AG10803 (cell line): Measurements from ENCODE around the gene SLC9A3.

Source experiments
- DNase-seq: peaks from one replicate; pipeline ENCODE4 v3.0.0; 2010; ENCODE audit warnings: low read depth
- H3K4me3 ChIP-seq: 2 replicates; pipeline ENCODE4 v1.5.1; 2011; ENCODE audit warnings: mild to moderate bottlenecking, low read length, control low read depth
- TF ChIP-seq, protein P1 (sequence below): conservative IDR thresholded peaks from 2 replicates; pipeline ENCODE4 v1.5.1; 2011; ENCODE audit warnings: mild to moderate bottlenecking, low read length, control low read depth, inconsistent platforms

SLC9A3 gene

DNA sequence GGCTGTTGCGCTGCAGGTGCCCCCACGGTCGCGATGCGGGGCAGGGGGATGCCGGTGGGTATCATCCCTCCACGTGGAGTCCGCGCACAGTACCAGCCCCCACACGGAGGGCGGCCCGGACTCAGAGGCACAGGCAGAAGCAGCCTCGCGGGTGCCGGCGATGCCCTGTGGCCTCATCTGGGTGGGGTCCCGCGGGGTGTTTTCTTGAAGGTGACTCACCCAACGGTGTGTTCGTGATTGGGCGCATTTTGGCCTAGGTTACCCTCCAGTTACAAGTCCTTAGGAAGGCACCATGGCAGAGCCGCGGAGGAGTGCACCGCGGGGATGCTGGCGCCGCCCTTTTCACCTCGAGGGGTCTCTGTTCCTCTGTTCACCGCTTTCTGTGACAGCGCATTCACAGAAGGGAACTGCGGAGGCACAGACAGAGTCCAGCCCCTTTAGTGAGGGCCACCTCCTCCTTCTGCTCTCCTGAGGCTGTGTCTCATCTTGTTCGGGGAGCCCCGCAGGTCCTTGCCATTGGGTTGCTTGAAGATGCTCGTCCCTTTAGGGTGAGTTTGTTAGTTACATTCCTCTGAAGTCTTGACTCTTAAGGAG lies 102.9 kb downstream of the SLC9A3 start:
- DNase-seq, result no peak
- no peak overlapping the region for H3K4me3 ChIP-seq
- TF ChIP-seq, protein P1, sequence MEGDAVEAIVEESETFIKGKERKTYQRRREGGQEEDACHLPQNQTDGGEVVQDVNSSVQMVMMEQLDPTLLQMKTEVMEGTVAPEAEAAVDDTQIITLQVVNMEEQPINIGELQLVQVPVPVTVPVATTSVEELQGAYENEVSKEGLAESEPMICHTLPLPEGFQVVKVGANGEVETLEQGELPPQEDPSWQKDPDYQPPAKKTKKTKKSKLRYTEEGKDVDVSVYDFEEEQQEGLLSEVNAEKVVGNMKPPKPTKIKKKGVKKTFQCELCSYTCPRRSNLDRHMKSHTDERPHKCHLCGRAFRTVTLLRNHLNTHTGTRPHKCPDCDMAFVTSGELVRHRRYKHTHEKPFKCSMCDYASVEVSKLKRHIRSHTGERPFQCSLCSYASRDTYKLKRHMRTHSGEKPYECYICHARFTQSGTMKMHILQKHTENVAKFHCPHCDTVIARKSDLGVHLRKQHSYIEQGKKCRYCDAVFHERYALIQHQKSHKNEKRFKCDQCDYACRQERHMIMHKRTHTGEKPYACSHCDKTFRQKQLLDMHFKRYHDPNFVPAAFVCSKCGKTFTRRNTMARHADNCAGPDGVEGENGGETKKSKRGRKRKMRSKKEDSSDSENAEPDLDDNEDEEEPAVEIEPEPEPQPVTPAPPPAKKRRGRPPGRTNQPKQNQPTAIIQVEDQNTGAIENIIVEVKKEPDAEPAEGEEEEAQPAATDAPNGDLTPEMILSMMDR, result no peak

DNA sequence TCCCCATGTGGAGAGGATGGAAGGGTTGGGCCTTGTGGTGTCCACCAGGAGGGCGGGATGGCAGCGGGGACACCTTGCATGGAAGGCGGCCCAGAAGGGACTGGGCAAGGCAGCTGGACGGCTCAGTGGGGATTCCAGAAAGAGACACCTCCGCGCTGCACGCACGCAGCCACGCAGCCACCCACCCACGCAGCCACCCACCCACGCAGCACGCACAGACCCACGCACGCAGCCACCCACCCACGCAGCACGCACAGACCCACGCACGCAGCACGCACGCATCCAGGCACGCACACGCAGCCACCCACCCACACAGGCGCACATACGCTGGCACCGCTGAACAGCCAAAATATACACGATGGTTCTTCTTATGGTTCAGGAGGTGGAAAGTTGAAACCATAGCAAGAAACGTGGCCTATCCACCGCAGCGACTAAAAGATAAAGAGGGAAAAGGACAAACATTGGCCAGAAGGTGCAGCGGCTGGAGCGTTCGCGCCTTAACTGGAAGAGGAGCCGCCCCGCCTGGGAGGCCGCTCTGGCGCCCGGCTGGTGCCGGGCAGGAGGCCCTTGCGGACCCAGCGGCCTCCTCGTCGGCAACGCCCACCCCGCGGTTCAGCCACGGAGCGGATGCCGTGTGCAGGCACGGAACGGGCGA lies 103.5 kb downstream of the SLC9A3 start:
- DNase-seq, result no peak
- H3K4me3 ChIP-seq, result no peak overlapping the region
- TF ChIP-seq, protein P1, result no peak
